Heart left ventricle (tissue), 13 donors: Measurements from ENCODE around the gene ROBO1.

Source experiments
- CTCF ChIP-seq, 12 donors: fragments of 200-600 bp; sonication (generic) in 4 of 12; IDR thresholded peaks; one replicate each; pipeline versions ENCODE4 v1.5.0 to v1.8.0; 2018 to 2022; ENCODE audit warnings: antibody characterized with exemption in 12 of 12, mild to moderate bottlenecking in 5 of 12
- POLR2A ChIP-seq, 2 donors: fragments of 450-650 bp; IDR thresholded peaks; one replicate each; pipeline ENCODE4 v1.6.1; 2017; ENCODE audit warnings: antibody characterized with exemption in 2 of 2, mild to moderate bottlenecking in 2 of 2, moderate library complexity in 2 of 2
- donor health status: ischemic (EF 13 %, LVEDD 7.1; RV severe dilation, severe dysfunction).
- donor health status: DM: no; HTN: yes; CAD: no.
- donor health status: DM: no; HTN: no; CAD: no.
- donor health status: ischemic (EF 25% LVEDD 6.9; RV normal size, moderate dysfunction).
- donor health status: ischemic (EF 25% LVEDD 5.7; RV mildly dilated, moderate dysfunction).
- donor health status: ischemic (EF 35%, LVEDD 5.7; RV mildly dilated, moderate dysfunction).
- donor health status: nonischemic (EF 11% LVEDD 7.7; RV severe dilation, severe dysfunction).
- donor health status: DM: yes; HTN: yes; CAD: no.
- donor health status: PGD.
- donor health status: ischemic (EF 29% LVEDD 5.4; RV normal size, mild dysfunction).
- donor health status: nonischemic (EF 23%, LVEDD 6.1; RV moderate dilation, normal function).

- TF ChIP-seq CTCF (IDR thresholded peaks at IDR 0.05) (no peak), POLR2A (IDR thresholded peaks at IDR 0.05) (no peak)
Observed at GRCh38 chr3:78801926-78802561, 965.8 kb downstream of the ROBO1 start.
